Occipital lobe (tissue), 2 donors: ENCODE measurements around the gene PCA3. TPM values are rescaled to one million over a fixed set of nuclear protein-coding genes. Genes with fewer than 3 reads are reported as not detected.
"Not testable (repeated sequence)": the region's sequence is repeated elsewhere in the genome, so short reads cannot be mapped to it uniquely, and the experiment has no call there.

Experiments
- DNase-seq: peaks from one replicate; lab custom pipeline; 2025; lab: John Stamatoyannopoulos, UW
- total RNA-seq: library from RNA; depleted of rRNA; stranded (reverse); fragments of >200 nt; gene quantifications from one replicate; pipeline ENCODE4 v1.2.3, GENCODE V29; 2014

Gene PCA3
- total RNA-seq, result 0.16 TPM

GRCh38 chr9:76764138-76764537, at the start of gene PCA3:
Gene PCA3, plus strand, starts transcription at chr9:76764438.
- DNase-seq, result no peak

GRCh38 chr9:76716085-76716672, 48.1 kb upstream of the PCA3 start:
- DNase-seq, result no peak

GRCh38 chr9:76717176-76717575, 47.1 kb upstream of the PCA3 start:
- DNase-seq, result no peak

GRCh38 chr9:76717613-76718012, 46.6 kb upstream of the PCA3 start:
- DNase-seq, result no peak

- DNase-seq, result no peak
These were observed 46.1 kb upstream of the PCA3 start for GRCh38 chr9:76718166-76718565.

- no peak for DNase-seq
These were observed 44.0 kb upstream of the PCA3 start for GRCh38 chr9:76720245-76720644.

GRCh38 chr9:76725011-76725546, 39.2 kb upstream of the PCA3 start:
- no peak for DNase-seq

- DNase-seq, result no peak
These were observed 38.4 kb upstream of the PCA3 start for GRCh38 chr9:76725885-76726284.

GRCh38 chr9:76729116-76729515, 35.1 kb upstream of the PCA3 start:
- no peak for DNase-seq

- DNase-seq, result no peak
These were observed 34.1 kb upstream of the PCA3 start for GRCh38 chr9:76729980-76730737.

GRCh38 chr9:76730801-76731200, 33.4 kb upstream of the PCA3 start:
- DNase-seq, result no peak

- DNase-seq, result no peak
These were observed 31.8 kb upstream of the PCA3 start for GRCh38 chr9:76732341-76732958.

GRCh38 chr9:76733096-76733495, 31.1 kb upstream of the PCA3 start:
- DNase-seq, result no peak

- no peak for DNase-seq
These were observed 29.5 kb upstream of the PCA3 start for GRCh38 chr9:76734716-76735115.

GRCh38 chr9:76737154-76737902, 26.9 kb upstream of the PCA3 start:
- no peak for DNase-seq

- no peak for DNase-seq
These were observed 25.8 kb upstream of the PCA3 start for GRCh38 chr9:76738402-76738801.

- DNase-seq, result no peak
These were observed 22.7 kb upstream of the PCA3 start for GRCh38 chr9:76741524-76741923.

- not testable (repeated sequence) for DNase-seq
These were observed 21.3 kb upstream of the PCA3 start for GRCh38 chr9:76742890-76743289.

- no peak for DNase-seq
These were observed 20.3 kb upstream of the PCA3 start for GRCh38 chr9:76743931-76744330.

- DNase-seq, result no peak
These were observed 19.9 kb upstream of the PCA3 start for GRCh38 chr9:76744336-76744735.

GRCh38 chr9:76751001-76751400, 13.2 kb upstream of the PCA3 start:
- no peak for DNase-seq

- no peak for DNase-seq
These were observed 8.0 kb upstream of the PCA3 start for GRCh38 chr9:76756268-76756640.
